Fibroblast of skin of back (primary cell): ENCODE measurements around the gene LTBP3.

Experiments
- DNase-seq: peaks from one replicate; pipeline ENCODE4 v3.0.0-alpha.2; 2013

Gene LTBP3

DNA sequence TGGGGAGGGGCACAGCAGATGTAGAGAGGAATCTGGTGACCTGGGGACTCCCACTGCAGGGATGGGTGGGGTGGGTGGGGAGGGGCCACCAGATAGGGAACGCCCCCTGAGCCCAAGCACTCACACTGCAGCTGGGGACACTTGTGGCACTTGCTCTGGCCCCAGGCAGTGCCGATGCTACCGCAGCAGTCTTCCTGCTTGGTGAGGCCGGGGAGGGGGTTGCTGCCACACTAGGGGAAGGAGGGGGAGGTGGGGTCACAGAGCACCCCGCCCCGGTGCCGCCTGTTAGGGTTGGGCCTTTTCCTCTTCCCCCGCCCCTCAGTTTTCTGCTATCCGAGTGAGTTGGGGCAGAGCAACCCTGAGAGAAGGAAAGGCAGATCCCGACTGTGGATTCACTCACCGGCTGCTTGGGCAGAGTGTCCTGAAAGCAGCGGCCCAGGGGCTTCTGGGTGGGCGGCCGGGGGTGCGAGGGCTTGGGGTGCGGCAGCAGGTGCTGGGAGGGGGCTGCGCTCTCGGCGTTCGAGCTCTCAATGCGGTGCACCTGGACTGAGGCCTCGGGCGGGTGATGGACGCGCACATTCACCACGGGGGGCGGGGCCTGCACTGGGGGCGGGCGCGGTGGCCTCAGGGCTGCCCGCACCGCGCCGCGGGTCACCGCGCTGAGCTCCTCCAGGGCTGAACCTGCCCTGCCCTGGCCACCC lies 4.7 kb downstream of the LTBP3 start:
- DNase-seq: no peak

DNA sequence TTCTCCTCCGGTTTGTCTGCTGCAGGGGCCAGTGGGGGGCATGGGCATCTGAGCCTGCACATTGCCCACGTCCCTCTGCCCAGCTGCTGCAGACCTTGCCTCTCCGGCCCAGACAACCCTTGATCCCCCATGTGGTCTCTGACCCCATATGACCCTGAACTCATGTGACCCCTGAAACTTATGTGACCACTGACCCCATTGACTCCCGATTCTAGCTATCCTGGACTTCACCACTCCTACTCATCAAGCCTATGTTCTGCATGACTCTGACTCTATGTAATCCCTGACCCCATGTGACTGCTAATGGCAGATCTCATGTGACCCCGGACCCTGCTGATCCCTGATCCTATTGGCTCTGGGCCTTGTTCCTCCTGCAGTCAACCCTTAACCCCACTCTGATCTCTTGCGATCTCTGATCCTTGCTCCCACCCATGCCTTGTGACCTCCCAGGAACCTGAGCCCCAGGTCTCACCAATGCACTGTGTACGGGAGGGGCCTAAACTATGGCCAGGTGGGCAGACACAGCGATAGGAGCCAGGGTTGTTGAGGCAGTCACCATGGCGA lies 5.7 kb downstream of the LTBP3 start:
- no peak for DNase-seq

DNA sequence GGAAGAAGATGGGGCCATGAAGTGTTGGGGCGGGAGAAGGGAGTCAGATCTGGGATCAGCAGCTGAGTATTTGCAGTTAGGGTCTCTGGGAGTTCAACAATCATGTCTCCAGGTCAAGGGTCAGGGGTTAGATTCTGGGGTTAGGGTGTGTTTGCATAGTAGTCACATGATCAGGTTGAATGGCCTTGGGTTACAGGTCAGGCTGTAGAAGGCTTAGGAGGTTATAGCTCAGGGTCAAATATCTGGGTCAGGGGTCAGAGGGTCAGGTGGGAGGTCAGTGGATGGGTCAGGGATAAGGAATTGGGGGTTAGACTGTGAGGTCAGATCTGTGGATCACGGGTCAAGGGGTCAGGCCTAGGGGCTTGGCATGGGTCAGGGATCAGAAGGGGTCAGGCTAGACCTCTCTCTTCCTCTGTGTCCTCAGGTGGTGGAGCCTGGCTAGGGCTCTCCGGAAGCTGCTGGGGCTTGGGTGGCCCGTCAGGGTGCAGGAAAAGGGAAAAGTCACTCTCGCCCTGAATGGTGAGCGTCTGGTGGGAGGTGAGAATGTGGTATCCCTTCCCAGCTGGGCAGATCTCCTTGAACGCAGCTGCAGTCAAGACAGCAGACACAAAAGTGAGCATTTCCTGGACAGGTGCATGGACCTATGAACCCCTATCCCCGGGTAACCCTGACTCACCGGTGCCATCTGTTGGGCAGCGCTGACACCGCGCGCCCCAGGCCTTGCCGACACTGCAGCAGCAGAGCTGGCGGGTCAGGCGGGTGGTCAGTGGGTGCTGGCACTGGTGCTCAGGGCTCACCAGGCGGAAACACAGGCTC lies 6.4 kb downstream of the LTBP3 start:
- DNase-seq: no peak

DNA sequence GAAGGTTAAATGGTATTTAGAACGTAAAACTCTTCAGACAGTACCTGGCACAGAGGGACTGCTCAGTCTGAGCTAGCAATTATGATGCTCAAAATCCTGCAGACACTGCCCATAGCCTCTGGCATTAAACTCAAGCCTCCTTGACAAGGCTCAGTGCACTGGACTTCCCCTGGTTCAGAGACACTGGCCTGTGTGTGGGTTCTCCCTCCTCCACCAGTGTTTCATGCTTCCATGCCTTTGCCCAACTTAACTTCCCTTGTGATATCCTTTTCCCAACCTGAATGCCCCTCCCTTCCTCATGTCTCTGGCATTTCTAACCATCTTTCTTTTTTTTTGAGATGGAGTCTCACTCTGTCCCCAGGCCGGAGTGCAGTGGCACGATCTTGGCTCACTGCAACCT lies 9.1 kb downstream of the LTBP3 start:
- DNase-seq: no peak

DNA sequence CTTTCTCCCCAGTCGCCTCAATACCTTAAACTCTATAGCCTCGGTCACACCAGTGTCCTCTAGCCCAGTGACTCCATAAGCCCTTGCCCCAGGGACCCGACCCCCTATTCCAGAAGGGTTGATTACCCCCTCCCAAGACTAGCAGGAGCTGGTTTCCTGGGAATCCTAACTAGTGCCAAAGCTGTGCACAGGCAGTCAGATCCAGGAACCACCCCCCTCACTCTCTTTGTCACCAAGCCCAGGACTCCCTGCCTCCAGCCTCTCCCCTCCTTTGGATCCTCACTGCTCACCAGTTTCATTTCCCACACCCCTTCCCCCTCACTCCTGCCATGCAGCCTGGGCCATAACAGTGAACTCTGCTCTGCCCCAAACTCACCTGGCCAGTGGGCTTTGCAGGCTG lies 9.8 kb downstream of the LTBP3 start:
- no peak for DNase-seq

DNA sequence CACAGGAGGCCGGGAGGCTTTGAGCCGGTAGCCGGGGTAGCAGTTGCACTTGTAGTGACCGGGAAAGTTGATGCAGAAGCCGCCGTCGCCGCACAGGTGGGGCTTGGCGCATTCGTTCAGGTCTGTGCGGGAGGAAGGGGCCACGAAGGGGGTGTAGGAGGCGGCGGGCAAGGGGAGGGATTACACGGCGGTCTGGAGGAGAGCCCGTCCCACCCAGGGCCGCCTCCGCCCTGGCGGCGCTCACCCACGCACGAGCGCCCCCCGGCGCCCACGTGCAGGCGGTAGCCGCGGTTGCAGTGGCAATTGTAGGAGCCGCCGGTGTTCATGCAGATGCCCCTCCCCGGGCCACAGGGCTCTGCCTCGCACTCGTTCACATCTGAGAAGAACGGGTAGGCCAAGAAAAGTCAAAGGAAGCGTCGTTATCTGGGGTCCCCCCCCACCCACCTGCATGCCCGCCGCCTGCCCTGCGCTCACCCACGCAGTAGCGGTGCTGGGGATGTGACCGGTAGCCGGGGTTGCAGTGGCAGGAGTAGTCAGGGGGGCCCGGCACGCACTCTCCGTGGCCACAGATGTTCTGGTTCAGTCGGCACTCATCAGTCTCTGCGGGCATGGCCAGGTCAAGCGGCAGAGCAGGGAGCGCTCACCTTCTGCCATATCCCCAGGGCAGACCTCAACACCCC lies 10.6 kb downstream of the LTBP3 start:
- DNase-seq: no peak

DNA sequence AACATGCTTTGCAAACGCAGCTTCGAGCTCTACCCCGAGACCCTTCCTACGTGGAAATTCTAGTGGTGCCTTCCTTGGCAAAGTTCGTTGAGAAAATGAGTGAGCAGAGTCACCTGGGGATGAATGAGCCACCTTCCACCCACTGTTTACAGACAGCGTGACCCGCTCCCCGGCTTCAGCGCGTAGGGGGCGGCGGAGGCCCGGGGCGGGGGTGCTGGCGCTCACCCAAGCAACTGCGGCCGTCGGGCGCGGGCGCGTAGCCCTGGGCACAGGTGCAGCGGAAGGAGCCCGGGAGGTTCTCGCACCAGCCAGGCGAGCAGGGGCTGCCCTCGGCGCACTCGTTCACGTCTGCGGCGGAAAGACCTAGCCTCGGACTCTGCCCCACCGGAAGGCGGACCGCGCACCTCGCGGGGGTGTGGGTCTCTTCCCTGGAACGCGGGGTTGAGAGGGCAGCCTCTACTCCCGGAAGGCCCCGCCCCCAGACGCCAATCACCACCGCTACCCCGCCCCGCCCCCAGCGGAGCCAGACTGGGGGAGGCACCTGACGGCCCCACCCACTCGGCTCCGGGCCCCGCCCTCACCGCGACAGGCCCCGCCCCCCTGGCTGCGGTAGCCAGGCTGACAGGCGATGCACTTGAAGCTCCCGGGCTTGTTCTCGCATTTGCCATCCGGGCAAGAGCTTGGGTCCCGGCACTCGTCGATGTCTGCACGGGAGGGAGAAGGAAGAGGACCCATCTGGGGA lies 11.8 kb downstream of the LTBP3 start:
- DNase-seq: peak; percentile 21

DNA sequence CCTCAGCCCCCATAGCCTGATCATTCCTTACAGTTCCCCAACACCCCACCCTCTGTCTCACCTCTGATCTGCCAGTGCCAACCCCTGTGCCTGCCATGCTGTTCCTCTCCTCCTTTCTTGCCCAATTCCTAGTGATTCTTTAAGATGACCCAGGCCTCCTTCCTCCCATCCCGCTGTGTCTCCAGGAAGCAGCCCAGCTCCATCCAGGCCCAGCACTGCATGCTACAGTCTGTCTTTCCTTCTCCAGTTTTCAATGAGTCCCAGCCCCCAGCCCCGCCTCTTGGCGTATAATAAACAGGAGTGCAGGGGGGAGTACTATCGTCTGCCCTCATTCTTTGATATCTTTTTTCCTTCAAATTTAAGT lies 12.3 kb downstream of the LTBP3 start:
- no peak for DNase-seq

DNA sequence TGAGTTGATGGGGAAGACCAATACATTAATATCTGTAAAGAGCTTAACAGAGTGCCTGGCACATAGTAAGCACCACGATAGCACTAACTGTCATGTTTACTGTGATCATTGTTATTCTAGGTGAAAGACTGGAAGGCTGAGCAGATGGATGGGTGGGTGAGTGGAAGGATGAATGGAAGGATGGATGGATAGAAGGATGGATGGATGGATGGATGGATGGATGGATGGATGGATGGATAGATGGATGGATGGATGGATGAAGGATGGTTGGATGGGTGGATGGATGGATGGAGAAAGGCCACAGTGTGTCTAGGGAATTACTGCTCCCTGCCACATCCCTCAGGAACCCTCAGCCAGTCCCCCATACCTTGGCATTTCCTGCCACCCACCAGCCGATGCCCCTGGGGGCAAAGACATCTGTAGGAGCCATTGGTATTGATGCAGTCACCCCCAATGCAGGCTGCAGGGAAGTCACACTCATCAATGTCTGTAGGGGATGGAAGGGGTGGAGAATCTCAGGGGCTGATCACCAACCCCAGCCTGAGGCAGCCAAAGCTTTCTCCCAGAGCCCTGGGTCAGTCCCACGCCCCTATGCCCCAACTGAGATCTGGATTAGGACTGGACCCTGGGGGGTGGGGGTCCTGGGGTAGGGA lies 15.3 kb downstream of the LTBP3 start:
- DNase-seq: no peak

DNA sequence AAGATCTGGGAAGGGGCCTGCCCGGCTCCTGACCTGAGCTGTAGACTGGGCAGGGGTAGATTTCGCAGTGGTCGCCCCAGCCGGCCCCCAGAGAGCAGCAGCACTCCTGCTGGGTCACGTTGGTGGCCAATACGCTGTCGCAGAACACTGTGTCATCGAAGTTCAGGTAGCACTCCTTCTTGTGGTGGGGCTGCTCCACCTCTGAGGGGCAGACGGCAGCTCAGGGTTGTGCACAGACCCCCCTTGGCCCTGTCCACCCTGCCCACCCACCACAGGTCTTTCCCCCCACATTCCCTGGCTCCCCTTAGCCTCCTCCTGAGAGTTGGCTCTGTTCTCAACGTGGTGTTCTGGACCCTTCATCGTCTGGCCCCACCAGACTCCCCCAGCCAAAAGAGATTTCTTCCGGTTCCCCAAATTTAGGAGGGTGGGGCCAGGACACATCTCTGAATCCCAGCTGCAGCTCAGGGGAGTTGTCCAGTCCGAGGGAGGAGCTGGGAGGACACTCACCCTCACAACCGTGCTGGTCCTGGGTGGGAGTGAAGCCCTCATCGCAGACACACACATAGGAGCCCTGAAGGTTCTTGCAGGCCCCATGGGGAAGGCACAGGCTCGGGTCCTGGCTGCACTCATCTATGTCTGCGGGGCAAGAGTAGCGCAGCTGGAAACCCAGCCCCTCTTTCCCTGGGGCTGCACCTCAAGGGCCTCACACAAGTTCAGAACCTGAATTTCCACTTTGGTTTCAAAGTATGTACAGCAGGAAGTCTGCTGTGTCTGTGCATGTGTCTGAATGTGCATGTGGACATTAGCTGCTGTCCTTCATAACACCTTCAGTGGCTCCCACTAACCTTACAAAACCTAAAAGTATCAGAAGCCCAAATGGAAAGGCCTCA lies 16.8 kb downstream of the LTBP3 start:
- no peak for DNase-seq

DNA sequence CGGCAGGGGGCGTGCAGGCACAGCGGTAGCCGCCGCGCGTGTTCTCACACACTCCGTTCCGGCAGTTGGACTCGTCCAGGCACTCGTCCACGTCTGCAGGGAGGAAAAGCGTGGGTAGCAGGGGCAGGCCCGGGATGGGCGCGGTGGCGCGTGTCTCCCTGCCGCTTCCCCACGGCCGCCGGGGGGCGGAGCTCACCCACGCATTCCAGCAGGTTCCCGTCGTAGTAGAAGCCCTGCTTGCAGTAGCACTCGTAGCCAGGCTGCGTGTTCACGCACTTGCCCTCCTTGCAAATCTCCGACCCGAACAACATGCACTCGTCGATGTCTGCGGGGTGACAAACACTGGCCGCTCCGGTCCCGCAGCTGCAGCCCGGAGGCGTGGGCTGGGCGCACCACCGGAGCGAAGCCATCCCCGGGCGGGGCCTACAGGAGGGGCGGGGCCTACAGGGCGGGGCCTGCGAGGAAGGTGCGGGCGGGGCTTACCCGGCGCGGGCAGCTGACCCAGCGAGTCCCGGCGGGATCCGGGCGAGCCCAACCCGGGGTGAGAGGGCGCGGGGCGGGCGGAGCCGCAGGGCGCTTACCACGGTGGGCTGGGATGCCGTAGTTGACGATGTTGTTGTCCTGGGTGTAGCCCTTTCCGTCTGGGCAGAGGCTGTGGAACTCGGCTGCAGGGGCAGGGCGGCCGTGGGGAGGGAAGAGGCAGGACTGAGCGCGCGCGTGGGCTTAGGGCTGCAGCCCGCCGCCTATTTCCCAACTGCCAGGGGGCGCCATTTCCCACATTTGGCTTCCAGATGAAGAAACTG lies 17.7 kb downstream of the LTBP3 start:
- peak; percentile 84 for DNase-seq

DNA sequence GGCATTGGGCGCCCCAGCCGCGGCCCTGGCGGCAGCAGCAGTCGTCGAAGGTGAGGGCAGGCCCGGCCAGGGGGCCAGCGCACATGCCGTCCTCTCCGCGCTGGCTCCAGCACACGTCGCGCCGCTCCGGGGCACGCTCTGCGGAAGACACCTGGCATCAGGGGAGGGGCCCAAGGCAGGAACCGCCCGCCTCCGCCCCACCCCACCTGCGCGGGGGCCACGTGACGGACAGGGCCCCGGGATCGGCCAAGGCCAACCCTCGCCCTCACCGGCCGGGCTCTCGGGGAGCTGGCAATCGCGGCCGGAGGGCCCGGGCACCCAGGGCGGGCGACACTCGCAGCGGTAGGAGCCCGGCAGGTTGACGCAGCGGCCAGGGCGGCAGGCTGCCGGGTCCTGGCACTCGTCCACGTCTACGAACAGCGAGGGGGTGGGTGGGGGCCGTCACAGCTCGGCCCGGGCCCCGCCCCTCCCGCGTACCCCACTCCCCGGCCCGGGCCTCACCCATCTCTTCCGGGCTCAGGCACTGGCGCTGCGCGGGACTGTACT lies 18.3 kb downstream of the LTBP3 start:
- no peak for DNase-seq

DNA sequence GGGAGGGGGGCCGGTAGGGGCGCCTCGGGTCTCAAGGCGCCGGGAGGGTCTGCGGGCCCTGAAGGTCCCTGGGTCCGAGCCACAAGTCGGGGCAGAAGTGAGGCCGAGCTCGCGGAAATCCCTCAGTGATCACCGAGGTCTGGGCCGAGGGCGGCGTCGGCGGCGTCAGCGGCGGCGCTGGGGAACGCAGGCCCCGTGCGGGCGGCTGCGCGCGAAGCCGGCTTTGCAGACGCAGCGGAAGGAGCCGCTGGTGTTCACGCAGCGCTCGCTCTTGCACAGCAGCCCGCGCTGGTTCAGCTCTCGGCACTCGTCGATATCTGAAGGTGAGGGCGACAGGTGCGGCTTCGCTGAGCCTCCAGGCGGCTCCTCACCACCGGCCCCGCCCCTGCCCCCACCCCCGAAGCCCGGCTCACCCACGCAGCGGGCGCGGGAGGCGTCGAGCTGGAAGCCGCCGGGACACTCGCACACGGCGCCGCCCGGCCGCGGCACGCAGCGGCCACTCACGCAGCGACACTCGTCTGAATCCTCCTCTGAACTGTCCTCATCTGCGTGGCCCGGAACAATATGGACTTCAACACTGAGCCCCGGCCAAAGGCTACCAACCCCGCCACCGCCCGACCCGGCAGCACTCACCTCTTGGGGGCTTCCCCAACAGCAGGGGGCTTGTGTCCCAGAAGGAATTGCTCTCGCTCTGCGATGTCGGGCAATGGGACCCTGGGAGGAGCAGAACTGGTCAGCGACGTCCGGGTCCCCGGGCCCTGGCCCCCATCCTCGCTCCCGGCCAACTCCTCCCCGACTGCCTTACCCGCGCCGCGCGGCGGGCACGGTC lies 19.0 kb downstream of the LTBP3 start:
- no peak for DNase-seq

DNA sequence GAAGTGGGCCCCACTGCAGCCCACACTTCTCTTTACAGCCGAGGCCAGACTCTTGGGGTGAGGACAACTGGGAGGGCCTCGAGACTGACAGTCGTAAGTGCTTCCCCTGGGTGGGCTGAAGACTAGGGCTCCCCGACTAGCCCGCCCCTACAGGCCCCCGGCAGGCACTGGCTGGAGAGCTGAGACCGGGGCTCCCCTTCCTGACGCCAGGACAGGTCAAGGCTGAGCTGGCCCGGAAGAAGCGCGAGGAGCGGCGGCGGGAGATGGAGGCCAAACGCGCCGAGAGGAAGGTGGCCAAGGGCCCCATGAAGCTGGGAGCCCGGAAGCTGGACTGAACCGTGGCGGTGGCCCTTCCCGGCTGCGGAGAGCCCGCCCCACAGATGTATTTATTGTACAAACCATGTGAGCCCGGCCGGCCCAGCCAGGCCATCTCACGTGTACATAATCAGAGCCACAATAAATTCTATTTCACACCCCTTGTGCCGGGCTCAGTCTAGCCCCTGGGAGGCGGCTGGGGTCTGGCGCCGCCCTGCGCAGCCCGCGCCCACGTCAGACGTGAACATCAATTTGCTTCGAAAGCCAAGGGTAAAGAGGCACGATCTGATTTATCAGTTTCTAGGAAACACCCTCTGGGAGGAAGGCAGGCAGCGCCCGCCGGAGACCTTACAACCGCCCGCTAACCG lies 19.8 kb downstream of the LTBP3 start:
- DNase-seq: no peak

DNA sequence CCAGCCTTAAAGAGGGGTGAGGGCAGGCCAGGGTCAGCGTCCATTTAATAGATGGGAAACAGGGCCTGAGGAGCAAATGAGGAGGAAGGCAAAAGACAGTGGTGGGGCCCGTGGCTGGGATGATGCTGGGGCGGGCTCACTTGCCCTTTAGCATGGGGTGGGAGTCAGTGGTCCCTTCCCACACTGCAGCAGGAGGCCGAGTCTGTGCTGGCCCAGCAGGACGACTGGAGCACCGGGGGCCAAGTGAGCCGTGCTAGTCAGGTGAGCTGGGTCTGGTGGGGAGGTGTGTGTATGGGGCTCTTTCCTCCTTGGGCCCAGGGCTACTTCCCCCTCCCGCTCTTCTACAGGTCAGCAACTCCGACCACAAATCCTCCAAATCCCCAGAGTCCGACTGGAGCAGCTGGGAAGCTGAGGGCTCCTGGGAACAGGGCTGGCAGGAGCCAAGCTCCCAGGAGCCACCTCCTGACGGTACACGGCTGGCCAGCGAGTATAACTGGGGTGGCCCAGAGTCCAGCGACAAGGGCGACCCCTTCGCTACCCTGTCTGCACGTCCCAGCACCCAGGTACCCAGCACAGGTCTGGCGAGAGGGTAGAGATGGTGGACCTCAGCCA lies 20.4 kb downstream of the LTBP3 start:
- DNase-seq: no peak

DNA sequence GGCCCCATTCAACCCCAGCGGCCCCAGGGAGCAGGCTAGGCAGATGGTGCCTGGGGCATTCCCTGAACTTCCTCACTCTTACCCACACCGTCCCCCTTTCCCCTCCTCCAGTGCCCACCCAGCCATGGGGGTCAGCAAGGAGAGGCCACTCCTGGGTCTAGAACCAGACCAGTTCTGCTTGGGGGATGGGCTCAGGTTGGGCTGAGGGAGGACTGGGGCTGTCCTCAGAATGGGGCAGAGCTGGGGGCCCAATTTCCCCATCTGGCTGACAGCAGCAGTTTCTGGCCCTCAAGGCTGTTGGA lies 20.9 kb downstream of the LTBP3 start:
- DNase-seq: no peak

DNA sequence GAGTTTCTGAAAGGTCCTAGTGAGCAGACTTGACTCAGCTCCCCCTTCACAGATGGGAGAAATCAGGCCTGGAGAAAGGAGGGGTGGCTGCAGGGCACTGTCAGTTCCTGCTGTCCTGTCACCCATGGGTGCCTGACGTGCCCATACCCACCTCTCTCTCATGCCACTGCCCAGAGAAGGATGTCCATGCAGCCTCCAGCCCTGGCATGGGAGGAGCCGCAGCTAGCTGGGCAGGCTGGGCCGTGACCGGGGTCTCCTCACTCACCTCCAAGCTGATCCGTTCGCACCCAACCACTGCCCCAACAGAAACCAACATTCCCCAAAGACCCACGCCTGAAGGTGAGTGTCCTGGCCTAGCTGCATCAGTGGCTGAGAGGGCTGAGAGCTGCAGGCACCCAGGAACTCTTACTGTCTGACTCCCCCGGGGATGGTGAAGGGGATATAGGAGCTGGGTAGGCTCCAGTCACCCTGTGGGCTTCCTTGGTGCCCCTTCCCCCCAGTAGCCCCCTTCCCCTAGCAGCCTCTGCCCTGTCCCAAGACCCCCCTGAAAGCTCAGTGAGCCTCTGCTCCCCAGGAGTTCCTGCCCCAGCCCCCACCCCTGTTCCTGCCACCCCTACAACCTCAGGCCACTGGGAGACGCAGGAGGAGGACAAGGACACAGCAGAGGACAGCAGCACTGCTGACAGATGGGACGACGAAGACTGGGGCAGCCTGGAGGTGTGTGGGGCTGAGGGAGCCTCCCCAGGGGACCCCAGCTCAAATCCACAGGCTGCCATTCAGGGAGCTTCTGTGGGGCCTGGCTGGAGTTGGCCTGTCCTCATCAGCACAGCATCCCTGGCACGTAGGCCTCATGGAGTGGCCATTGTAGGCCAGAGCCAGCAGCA lies 21.5 kb downstream of the LTBP3 start:
- no peak for DNase-seq
